MM.1S (cell line): ENCODE results near the gene CCP110.

Source experiments
- DNase-seq: peaks from one replicate; pipeline ENCODE4 v3.0.0-alpha.2; 2015
- H2AFZ ChIP-seq: fragments of 300-600 bp; sonication (generic); 2 replicates; pipeline ENCODE4 v1.6.0; 2016; ENCODE audit warnings: antibody characterized with exemption, low read length
- H3F3A ChIP-seq: fragments of 300-600 bp; sonication (generic); 2 replicates; pipeline ENCODE4 v1.6.1; 2016; ENCODE audit warnings: mild to moderate bottlenecking, antibody characterized with exemption, low read length, moderate library complexity, mixed read lengths; ENCODE audit not compliant: insufficient read depth
- H3K27ac ChIP-seq: fragments of 300-600 bp; sonication (generic); 2 replicates; pipeline ENCODE4 v1.5.1; 2016; ENCODE audit warnings: mild to moderate bottlenecking, low read length
- H3K27me3 ChIP-seq: fragments of 300-600 bp; sonication (generic); replicated peaks from 2 replicates; pipeline ENCODE4 v1.6.0; 2016; ENCODE audit warnings: low read length; ENCODE audit not compliant: insufficient read depth
- H3K36me3 ChIP-seq: fragments of 300-600 bp; sonication (generic); replicated peaks from 2 replicates; pipeline ENCODE4 v1.6.1; 2016; ENCODE audit warnings: mild to moderate bottlenecking, low read length, mixed read lengths; ENCODE audit not compliant: insufficient read depth
- H3K4me1 ChIP-seq: fragments of 300-600 bp; sonication (generic); 2 replicates; pipeline ENCODE4 v1.6.1; 2016; ENCODE audit warnings: low read length, mixed read lengths
- H3K4me2 ChIP-seq: fragments of 300-600 bp; sonication (generic); 2 replicates; pipeline ENCODE4 v1.6.0; 2016; ENCODE audit warnings: low read depth, low read length
- H3K4me3 ChIP-seq: fragments of 300-600 bp; sonication (generic); 2 replicates; pipeline ENCODE4 v1.5.1; 2016; ENCODE audit warnings: low read length, mixed read lengths
- H3K79me2 ChIP-seq: fragments of 300-600 bp; sonication (generic); 2 replicates; pipeline ENCODE4 v1.6.1; 2016; ENCODE audit warnings: mixed run types, low read length, mixed read lengths
- H3K9ac ChIP-seq: fragments of 300-600 bp; sonication (generic); 2 replicates; pipeline ENCODE4 v1.6.1; 2016; ENCODE audit warnings: low read length, mixed read lengths
- H3K9me2 ChIP-seq: fragments of 300-600 bp; sonication (generic); replicated peaks from 2 replicates; pipeline ENCODE4 v1.6.1; 2016; ENCODE audit warnings: mild to moderate bottlenecking, low read length, mixed read lengths; ENCODE audit not compliant: insufficient read depth
- H3K9me3 ChIP-seq: fragments of 300-600 bp; sonication (generic); replicated peaks from 2 replicates; pipeline ENCODE4 v1.6.1; 2016; ENCODE audit warnings: mild to moderate bottlenecking, low read length, mixed read lengths; ENCODE audit not compliant: insufficient read depth
- H4K20me1 ChIP-seq: fragments of 300-600 bp; sonication (generic); 2 replicates; pipeline ENCODE4 v1.6.1; 2016; ENCODE audit warnings: mild to moderate bottlenecking, low read length, moderate library complexity, mixed read lengths; ENCODE audit not compliant: insufficient read depth
- CTCF ChIP-seq: fragments of 300-600 bp; sonication (generic); IDR thresholded peaks from 2 replicates; pipeline ENCODE4 v1.5.1; 2016; ENCODE audit warnings: antibody characterized with exemption, low read length, mixed read lengths
- EZH2 ChIP-seq: fragments of 300-600 bp; sonication (generic); optimal IDR thresholded peaks from 2 replicates; pipeline ENCODE3; 2017; ENCODE audit warnings: low read depth, mild to moderate bottlenecking, antibody characterized with exemption, low read length, mixed read lengths
- EZH2phosphoT487 ChIP-seq: fragments of 300-600 bp; sonication (generic); IDR thresholded peaks from 2 replicates; pipeline ENCODE4 v1.6.1; 2018; ENCODE audit warnings: antibody characterized with exemption, low read length

The CCP110 gene

DNA sequence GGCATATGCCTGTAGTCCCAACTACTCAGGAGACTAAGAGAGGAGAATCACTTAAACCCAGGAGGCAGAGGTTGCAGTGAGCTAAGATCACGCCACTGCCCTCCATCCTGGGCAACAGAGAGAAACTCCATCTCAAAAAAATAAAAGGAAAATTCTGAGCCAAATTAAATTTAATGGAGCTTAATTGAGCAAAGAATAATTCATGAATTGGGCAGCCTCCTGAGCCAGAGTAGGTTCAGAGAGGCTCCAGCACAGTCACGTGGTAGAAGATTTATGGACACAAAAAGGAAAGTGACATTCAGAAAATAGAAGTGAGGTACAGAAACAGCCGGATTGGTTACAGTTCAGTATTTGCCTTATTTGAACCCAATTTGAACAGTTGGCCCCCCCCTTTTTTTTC lies 42.6 kb downstream of the CCP110 start:
- Histone ChIP-seq H3K9me2 (no peaks in the 10 kb centered on the region), H2AFZ (no peak overlapping the region), H3K4me2 (no peak overlapping the region), H3K27me3 (no peaks in the 10 kb centered on the region), H3K9ac (no peak overlapping the region), H3K27ac (no peak overlapping the region), H4K20me1 (no peaks in the 10 kb centered on the region), H3K36me3 (no peaks in the 10 kb centered on the region), H3K79me2 (no peaks in the 10 kb centered on the region), H3K4me3 (no peak overlapping the region), H3F3A (no peaks in the 10 kb centered on the region), H3K9me3 (no peaks in the 10 kb centered on the region), H3K4me1 (no peaks in the 10 kb centered on the region)
- TF ChIP-seq EZH2 (no peak), CTCF (no peak), EZH2phosphoT487 (no peak)
- DNase-seq, result no peak

DNA sequence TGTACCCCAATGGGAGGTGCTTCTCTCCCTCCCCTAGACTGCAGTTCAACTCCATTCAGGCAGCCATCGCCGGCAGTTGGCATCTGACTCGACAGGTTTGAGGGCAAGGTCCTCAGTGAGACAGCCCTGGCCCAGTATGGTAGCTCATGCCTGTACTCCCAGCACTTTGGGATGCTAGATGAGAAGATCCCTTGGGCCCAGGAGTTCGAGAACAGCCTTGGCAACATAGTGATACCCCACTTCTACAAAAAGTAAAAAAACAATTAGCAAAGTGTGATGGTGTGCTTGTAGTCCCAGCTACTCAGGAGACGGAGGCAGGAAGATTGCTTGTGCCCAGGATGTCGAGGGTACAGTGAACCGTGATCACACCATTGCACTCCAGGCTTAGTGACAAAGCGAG lies 43.8 kb downstream of the CCP110 start:
- no peaks in the 10 kb centered on the region for H3F3A ChIP-seq
- H3K27ac ChIP-seq, result no peak overlapping the region
- H3K4me2 ChIP-seq, result no peak overlapping the region
- H3K79me2 ChIP-seq, result no peaks in the 10 kb centered on the region
- H3K4me3 ChIP-seq, result no peak overlapping the region
- no peak for DNase-seq
- no peaks in the 10 kb centered on the region for H3K27me3 ChIP-seq
- H3K9me3 ChIP-seq, result no peaks in the 10 kb centered on the region
- TF ChIP-seq EZH2phosphoT487 (no peak), EZH2 (no peak), CTCF (no peak)
- no peaks in the 10 kb centered on the region for H3K4me1 ChIP-seq
- H3K9ac ChIP-seq, result no peak overlapping the region
- H3K36me3 ChIP-seq, result no peaks in the 10 kb centered on the region
- no peak overlapping the region for H2AFZ ChIP-seq
- no peaks in the 10 kb centered on the region for H3K9me2 ChIP-seq
- no peaks in the 10 kb centered on the region for H4K20me1 ChIP-seq

- H3K36me3 ChIP-seq, result no peaks in the 10 kb centered on the region
- no peak overlapping the region for H2AFZ ChIP-seq
- no peaks in the 10 kb centered on the region for H3K27me3 ChIP-seq
- H3K27ac ChIP-seq, result no peak overlapping the region
- no peaks in the 10 kb centered on the region for H3K9me3 ChIP-seq
- H3K4me3 ChIP-seq, result no peak overlapping the region
- no peaks in the 10 kb centered on the region for H3K4me1 ChIP-seq
- no peaks in the 10 kb centered on the region for H4K20me1 ChIP-seq
- TF ChIP-seq EZH2phosphoT487 (no peak), EZH2 (no peak), CTCF (no peak)
- H3K79me2 ChIP-seq, result no peaks in the 10 kb centered on the region
- no peak overlapping the region for H3K9ac ChIP-seq
- no peak overlapping the region for H3K4me2 ChIP-seq
- no peak for DNase-seq
- no peaks in the 10 kb centered on the region for H3K9me2 ChIP-seq
- no peaks in the 10 kb centered on the region for H3F3A ChIP-seq
Measured at GRCh38 chr16:19573997-19574396, 50.3 kb downstream of the CCP110 start.
